IPS-15b (cell line): ENCODE measurements around the gene PITPNC1.
"Not testable (repeated sequence)": the region's sequence is repeated elsewhere in the genome, so short reads cannot be mapped to it uniquely, and the experiment has no call there.

ENCODE experiments used
- H3K27me3 ChIP-seq: one replicate; pipeline ENCODE4 v1.6.1; 2013; ENCODE audit warnings: low read length; ENCODE audit not compliant: control insufficient read depth, insufficient read depth
- H3K36me3 ChIP-seq: one replicate; pipeline ENCODE4 v1.6.1; 2013; ENCODE audit warnings: low read length; ENCODE audit not compliant: control insufficient read depth, insufficient read depth
- H3K4me1 ChIP-seq: one replicate; pipeline ENCODE4 v1.6.1; 2013; ENCODE audit warnings: mild to moderate bottlenecking, low read length; ENCODE audit not compliant: control insufficient read depth, insufficient read depth
- H3K4me3 ChIP-seq: one replicate; pipeline ENCODE4 v1.5.1; 2013; ENCODE audit warnings: low read depth, low read length
- H3K9ac ChIP-seq: one replicate; pipeline ENCODE4 v1.6.1; 2013; ENCODE audit warnings: low read depth, mild to moderate bottlenecking, low read length
- H3K9me3 ChIP-seq: one replicate; pipeline ENCODE4 v1.6.1; 2013; ENCODE audit warnings: mild to moderate bottlenecking, low read length; ENCODE audit not compliant: control insufficient read depth, insufficient read depth

Gene PITPNC1

GRCh38 chr17:67456889-67457288 lies 79.8 kb downstream of the PITPNC1 start:
- H3K36me3 ChIP-seq: no peaks in the 10 kb centered on the region
- no peaks in the 10 kb centered on the region for H3K27me3 ChIP-seq

GRCh38 chr17:67458203-67458602 lies 81.1 kb downstream of the PITPNC1 start:
- H3K9me3 ChIP-seq: no peaks in the 10 kb centered on the region

More at GRCh38 chr17:67456889-67457288, 79.8 kb downstream of the PITPNC1 start:
- Histone ChIP-seq H3K4me1 (no peaks in the 10 kb centered on the region), H3K4me3 (no peak overlapping the region), H3K9ac (no peak overlapping the region), H3K9me3 (no peaks in the 10 kb centered on the region)

GRCh38 chr17:67459985-67460384 lies 82.9 kb downstream of the PITPNC1 start:
- H3K9me3 ChIP-seq: no peaks in the 10 kb centered on the region
- H3K36me3 ChIP-seq: no peaks in the 10 kb centered on the region
- no peak overlapping the region for H3K4me3 ChIP-seq
- no peaks in the 10 kb centered on the region for H3K27me3 ChIP-seq
- H3K4me1 ChIP-seq: no peaks in the 10 kb centered on the region
- H3K9ac ChIP-seq: peak overlapping the region; percentile 54

More at GRCh38 chr17:67458203-67458602, 81.1 kb downstream of the PITPNC1 start:
- Histone ChIP-seq H3K9ac (no peak overlapping the region), H3K4me3 (no peak overlapping the region), H3K36me3 (no peaks in the 10 kb centered on the region), H3K27me3 (no peaks in the 10 kb centered on the region), H3K4me1 (no peaks in the 10 kb centered on the region)

GRCh38 chr17:67461228-67461780 lies 84.2 kb downstream of the PITPNC1 start:
- H3K27me3 ChIP-seq: no peaks in the 10 kb centered on the region
- H3K9me3 ChIP-seq: no peaks in the 10 kb centered on the region
- no peak overlapping the region for H3K9ac ChIP-seq
- no peak overlapping the region for H3K4me3 ChIP-seq
- H3K4me1 ChIP-seq: peaks cover under 1% of the 10 kb centered on the region
- no peaks in the 10 kb centered on the region for H3K36me3 ChIP-seq

- H3K27me3 ChIP-seq: no peaks in the 10 kb centered on the region
- no peak overlapping the region for H3K9ac ChIP-seq
- H3K36me3 ChIP-seq: no peaks in the 10 kb centered on the region
- peaks cover 6% of the 10 kb centered on the region for H3K4me1 ChIP-seq
- no peaks in the 10 kb centered on the region for H3K9me3 ChIP-seq
- no peak overlapping the region for H3K4me3 ChIP-seq
Observed at GRCh38 chr17:67461876-67462275, 84.8 kb downstream of the PITPNC1 start.

GRCh38 chr17:67466251-67466796 lies 89.2 kb downstream of the PITPNC1 start:
- no peak overlapping the region for H3K4me3 ChIP-seq
- H3K9ac ChIP-seq: no peak overlapping the region
- no peaks in the 10 kb centered on the region for H3K27me3 ChIP-seq
- no peaks in the 10 kb centered on the region for H3K9me3 ChIP-seq
- no peaks in the 10 kb centered on the region for H3K36me3 ChIP-seq
- peaks cover 6% of the 10 kb centered on the region for H3K4me1 ChIP-seq

- H3K9ac ChIP-seq: no peak overlapping the region
- H3K9me3 ChIP-seq: no peaks in the 10 kb centered on the region
- H3K4me1 ChIP-seq: peaks cover 6% of the 10 kb centered on the region
- no peak overlapping the region for H3K4me3 ChIP-seq
- H3K27me3 ChIP-seq: no peaks in the 10 kb centered on the region
- no peaks in the 10 kb centered on the region for H3K36me3 ChIP-seq
Observed at GRCh38 chr17:67467500-67468455, 90.7 kb downstream of the PITPNC1 start.

- no peak overlapping the region for H3K9ac ChIP-seq
- no peaks in the 10 kb centered on the region for H3K36me3 ChIP-seq
- H3K4me1 ChIP-seq: peaks cover 9% of the 10 kb centered on the region
- no peaks in the 10 kb centered on the region for H3K9me3 ChIP-seq
- no peaks in the 10 kb centered on the region for H3K27me3 ChIP-seq
- H3K4me3 ChIP-seq: no peak overlapping the region
Observed at GRCh38 chr17:67469208-67469980, 92.3 kb downstream of the PITPNC1 start.

GRCh38 chr17:67470163-67470562 lies 93.1 kb downstream of the PITPNC1 start:
- Histone ChIP-seq H3K4me3 (no peak overlapping the region), H3K36me3 (no peaks in the 10 kb centered on the region), H3K27me3 (no peaks in the 10 kb centered on the region), H3K9me3 (no peaks in the 10 kb centered on the region), H3K4me1 (peaks cover 9% of the 10 kb centered on the region), H3K9ac (no peak overlapping the region)

GRCh38 chr17:67471118-67471517 lies 94.0 kb downstream of the PITPNC1 start:
- Histone ChIP-seq H3K36me3 (no peaks in the 10 kb centered on the region), H3K4me1 (peaks cover 15% of the 10 kb centered on the region), H3K9me3 (no peaks in the 10 kb centered on the region), H3K27me3 (no peaks in the 10 kb centered on the region), H3K9ac (no peak overlapping the region), H3K4me3 (no peak overlapping the region)

- not testable (repeated sequence) for H3K9me3 ChIP-seq, H3K4me1 ChIP-seq, H3K4me3 ChIP-seq, H3K27me3 ChIP-seq, H3K9ac ChIP-seq, H3K36me3 ChIP-seq
Observed at GRCh38 chr17:67472606-67473005, 95.5 kb downstream of the PITPNC1 start.
